Measurements from ENCODE around the gene MIOX.

MIOX gene

DNA sequence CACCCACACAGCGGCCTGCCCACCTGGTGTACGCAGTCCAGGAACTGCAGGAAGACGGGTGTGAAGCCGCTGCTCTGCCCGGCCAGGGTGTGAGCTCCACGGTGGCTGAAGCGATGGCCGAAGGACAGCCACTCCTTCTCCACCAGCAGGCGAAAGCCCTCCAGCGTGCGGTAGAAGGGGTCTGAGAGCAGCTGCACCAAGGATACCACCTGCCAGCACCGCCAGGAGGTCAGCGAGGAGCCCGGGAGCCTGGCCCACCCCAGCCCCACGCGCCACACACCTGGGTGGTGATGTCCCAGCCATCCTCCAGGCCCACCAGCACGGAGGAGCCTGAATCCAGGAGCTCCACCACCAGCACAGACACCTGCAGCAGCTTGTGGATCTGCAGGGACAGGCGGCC, 31.5 kb upstream of the MIOX start:
- no peak for DNase-seq (ENCODE audit: low read depth)

DNA sequence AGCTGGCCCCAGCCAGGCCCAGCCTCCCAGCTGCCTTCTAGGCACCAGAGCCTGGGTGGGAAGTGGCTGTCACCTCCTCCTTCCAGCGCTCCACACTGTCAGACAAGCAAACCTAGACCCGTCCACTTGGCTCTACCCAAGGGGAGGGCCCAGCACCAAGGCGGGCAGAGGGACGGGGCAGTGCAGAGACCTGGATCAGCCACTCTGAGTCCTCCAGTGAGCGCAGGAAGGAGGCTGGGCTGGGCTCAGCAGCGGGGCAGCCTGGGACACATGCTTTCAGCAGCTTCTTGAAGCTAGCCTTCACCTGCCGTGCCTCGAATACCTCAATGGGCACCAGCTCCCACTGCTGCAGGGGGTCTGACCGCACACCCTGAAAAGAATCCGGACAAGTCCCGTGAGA, 30.6 kb upstream of the MIOX start:
- no peak for DNase-seq (ENCODE audit: low read depth)

DNA sequence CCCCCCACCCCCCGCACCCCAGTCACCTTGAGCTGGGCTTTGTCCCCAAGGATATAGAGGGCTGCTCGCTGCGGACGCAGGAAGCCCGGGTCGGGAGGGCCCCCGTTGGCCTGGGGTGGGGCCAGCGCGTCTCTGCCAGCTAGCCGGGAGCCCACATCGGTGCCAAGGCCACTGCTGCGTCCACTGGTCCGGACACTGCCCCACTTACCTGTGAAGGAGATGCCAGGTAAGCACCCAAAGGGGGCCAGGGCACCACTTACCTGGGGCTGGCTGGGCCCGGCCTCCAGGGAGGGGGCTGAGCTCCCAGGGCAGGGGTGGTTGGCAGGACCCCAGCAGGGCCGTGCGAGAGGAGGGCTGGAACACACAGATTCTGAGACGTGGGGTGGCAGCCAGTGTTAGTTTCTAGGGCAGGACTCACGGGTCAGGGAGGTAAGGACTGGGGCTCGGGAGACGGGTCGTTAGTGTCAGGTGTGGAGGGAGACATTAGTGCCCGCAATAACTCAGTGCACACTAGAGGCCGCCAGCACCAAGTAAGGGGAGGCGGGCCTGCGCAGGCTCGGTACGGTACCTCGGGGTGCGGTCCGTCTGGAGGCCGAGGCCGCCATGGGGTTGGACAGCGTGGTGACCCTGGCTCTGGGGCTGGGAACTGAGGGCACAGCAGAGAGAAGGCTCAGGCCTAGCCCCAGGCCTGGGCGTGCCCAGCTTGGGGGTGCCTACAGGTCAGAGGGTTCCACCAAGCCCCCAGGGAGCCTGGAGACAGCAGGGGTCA, 30.0 kb upstream of the MIOX start:
- no peak for DNase-seq (ENCODE audit: low read depth)

DNA sequence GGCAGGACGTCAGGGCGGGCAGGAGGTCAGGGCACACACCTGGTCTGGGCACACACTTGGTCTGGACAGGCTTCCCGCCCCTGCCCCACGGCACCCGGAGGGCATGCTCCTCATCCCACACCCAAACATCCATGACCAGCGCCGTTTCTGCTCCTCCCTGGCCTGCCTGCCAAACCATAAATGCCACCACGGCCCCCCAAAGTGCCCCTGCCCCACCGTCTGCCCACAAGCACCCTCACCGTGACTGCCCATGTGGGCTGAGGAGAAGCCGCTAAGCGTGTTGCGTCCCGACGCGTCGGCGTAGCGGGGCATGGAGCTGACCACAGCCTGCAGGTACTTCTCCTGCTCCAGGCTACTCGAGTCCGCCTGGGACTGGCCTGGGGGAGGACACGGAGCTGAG, 27.6 kb upstream of the MIOX start:
- no peak for DNase-seq (ENCODE audit: low read depth)

DNA sequence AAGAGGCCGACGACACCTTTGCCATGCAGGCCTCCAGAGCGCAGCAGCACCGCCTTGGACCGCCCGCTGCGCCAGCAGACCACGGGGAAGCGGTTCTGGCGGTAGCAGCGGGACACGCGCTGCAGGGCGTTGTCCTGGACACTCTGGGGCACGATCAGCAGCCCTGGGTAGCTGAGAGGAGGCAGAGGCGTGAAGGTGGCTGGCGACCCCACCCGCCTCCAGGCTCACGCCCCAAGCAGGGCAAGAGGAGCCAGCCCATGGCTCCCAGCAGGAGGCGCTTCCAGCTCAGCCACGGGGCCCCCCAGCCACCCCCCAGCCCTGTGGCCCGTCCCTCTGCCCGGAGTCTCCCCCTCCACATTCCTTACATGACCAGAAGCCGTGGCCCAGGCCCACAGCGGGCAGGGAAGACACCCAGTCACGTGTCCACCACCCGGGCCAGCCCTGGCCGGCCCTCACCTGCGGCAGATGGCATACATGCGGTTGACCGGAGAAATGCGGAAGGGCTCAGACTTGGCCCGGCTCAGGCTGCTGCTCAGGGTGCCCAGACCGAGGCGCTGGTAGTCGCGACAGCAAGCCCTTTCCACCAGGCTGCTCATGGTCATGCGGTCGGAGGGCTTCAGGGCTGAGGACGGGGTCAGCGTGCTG, 27.0 kb upstream of the MIOX start:
- DNase-seq (ENCODE audit: low read depth), result no peak

DNA sequence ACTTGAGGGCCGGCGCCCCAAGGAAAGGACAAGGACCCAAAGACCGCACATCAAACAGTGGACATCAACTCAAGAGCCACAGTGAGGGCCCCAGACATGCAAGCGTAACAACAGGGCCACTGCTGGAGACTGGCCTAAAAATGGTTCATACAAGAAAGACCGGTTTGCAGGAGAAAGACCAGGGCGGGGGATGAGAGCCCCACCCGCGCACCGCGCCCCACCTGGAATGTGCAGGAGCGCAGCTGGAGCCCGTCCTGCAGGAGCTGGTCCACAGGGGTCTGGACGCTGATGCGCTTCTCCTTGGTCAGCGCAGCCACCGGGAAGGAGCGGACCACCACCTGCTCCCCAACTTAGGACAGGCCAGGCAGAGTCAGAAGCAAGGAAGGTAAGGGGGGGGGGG, 25.7 kb upstream of the MIOX start:
- no peak for DNase-seq (ENCODE audit: low read depth)

DNA sequence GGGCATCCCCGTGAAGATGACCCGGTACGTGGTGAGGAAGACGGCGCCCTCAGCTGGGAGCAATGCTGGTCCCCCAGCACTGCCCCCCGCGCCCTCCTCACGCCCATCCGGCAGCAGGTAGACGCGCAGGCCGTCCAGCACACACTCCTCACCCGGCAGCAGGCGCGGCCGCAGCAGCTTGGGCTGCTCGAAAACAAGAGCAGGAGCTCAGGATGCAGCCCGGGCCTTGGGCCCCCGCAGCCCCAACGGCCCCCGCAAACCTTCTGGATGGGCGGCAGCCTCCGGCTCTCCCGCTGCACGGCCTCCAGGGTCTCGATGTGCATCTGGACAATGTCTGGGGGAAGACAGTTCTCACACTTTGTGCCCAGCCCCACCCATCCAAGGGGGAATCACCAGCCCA, 25.1 kb upstream of the MIOX start:
- no peak for DNase-seq (ENCODE audit: low read depth)

DNA sequence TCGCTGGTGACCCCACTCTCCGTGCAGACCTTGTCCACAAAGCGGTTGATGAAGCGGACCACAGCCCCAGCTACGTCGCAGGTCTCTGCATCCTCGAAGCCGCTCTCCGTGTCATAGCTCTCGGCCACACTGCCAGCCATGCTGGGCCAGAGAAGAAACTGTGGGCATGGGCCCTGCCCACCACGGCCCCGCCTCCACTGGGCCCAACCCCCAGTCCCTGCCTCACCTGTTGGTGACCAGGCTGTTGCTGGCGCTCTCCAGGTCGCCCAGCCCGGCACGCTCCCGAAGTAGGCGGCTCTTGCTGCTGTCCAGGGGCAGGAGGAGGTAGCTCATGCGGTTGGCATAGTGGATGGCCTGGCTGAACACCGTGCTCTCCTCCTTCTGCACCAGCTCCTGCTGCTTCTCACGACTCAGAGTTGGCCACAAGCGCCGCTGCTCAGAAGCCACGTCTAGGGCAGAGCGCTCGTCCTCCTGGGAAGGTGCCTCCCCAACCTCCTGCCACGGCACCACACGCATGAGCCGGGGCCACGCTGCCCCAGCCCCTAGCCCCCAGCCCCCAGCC, 24.6 kb upstream of the MIOX start:
- no peak for DNase-seq (ENCODE audit: low read depth)

DNA sequence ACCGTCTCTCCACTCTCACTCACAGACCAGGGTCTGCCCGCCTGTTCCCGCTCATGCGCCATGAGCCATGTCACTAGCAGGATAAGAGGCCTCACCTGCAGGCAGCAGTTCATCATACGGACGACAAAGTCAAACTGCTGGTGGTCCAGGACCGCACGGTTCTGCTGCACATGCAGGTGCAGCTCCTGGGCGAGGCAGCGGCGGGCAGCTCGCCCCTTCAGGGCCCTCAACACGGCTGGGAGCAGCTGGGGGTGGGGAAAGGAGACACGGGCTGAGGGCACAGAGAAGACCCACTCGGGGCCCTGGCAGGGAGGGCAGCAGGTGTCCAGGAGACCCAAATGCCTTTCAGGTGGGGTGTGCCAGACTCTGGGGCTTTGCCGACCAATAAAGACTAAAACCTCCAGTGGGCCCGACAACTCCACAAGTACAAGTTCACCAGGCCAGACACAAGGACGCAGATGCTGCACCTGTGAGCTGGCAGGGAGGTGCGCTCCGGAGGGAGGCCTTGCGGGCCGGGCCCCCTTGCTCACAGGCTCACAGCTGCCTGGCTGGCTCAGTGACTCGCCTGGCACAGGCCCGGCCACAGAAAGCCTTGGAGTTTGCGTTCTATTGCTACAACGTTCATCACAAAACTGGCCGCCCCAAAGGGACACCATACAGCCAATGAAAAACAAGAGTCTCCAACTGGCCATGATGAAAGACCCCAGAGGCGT, 23.3 kb upstream of the MIOX start:
- DNase-seq (ENCODE audit: low read depth), result no peak

DNA sequence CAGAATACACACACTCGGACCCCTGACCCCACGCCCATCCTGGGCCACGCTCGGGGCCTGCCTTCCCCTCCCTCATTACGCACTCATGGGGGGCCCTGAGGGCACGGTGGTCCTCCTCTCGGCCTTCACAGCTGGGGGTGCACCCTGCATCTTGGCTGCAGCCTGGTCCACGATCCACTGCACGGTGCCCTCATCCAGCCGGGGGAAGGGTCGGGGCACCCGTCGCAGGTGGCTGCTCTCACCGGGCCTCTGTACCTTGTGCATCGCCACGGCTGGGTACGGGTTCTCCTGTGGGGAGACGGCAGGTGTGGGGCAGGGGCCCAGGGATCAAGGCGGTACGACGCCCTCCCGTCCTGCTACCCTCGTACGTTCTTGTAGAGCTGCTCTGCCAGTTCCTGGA, 22.2 kb upstream of the MIOX start:
- DNase-seq (ENCODE audit: low read depth), result no peak

DNA sequence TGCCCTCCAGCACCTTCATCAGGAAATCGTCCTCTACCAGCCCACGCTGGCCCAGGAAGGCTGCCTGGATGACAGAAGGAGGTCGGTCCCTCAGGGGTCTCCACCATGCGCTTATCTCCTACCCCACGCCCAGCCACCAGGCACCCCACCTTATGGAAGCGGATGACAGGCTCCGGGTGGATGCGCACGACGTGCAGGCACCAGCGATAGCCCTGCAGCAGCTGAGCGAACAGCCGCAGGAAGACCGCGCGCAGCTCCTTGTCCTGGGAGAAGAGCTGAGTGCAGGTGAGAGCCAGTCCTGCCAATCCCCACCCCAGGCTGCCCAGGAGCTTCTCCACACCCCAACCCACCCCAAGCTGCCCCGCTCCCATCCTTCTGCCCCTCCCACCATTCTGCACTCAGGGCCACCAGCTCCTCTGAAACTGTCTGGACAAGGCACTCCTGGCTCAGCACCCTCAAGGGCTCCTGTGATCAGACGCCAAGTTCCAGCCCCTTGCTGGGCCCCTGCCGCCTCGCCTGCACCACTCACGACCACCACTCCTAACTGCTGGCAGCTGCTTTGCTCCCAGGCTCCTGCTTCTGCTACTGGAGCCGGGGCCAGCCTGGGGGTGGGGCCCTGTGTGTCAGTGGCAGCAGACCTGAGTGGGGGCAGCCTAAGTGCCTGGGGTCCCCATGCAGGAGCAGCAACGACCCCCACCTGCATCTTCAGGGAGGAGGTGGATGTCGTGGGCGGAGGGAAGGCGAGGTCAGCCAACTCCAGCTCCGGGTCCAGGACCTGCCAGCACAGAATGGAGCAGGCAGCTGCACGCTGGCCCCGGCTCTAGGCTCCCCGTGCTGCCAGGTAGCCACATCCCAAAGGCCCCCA, 21.4 kb upstream of the MIOX start:
- DNase-seq (ENCODE audit: low read depth), result no peak

DNA sequence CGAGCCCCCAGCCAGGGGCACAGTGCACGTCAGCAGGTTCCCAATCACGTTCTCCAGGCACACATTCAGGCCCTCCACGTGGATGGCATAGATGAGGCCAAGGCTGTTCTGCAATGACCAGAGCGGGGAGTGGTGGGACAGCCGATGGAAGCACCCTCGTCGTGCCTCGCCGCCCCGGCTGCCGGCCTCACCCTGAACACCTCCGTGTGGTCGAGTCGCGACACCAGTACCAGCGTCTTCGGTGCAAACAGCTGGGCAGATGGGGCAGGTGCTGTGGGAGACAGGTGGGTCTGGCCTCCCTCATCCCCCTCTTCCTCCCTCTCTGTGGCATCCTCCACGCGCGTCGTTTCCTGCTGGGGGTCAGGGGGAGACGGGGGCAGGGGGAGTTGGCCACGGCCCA, 19.3 kb upstream of the MIOX start:
- no peak for DNase-seq (ENCODE audit: low read depth)

DNA sequence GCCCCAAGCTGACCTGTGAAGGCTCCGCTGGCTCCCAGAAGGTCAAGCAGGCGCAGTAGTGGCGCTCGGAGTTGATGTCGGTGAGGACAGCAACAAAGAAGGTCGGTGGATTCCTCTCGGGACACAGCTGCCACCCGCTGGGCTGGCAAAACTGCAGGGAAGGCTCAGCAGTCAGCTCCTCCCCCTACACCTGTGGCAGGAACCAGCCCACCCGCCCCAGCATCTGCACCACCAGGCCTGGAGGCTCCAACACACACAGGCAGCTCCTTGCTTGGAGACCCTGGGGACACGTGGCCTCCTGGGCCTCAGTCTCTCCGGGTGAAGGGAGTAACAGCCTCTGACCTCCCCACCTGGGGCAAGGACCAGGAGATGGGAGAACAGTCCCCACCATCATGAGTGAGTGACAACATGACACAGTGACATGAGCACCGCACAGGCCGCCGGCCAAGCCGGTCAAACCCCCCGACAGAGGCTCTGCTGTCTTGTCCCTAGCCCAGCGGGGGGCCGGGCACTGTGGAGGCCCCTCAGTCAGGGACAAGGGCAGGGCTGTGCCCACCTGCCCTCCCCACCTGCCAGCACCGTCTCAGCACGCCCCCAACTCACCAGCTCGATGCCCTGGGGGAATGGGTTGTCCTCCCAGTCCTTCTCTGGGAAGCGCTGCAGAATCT, 18.8 kb upstream of the MIOX start:
- no peak for DNase-seq (ENCODE audit: low read depth)

DNA sequence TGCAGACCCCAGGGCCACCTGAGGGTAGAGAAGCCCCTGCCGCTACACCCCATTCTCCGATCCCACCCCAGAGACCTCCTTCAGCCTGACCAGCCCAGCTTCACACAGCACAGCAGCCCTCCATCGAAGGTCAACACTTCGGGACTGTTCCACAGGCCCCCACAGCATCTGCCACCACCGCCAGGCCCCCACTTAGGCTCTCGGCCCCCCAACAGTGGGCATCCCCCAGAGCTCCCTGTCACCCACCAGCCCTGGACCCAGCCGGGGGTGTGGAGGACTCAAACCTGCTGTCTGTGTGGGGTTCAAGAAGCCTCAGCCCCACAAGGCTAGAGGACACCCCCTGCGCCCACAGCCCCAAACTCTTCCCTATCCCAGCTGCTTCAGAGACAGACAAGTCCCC, 18.0 kb upstream of the MIOX start:
- no peak for DNase-seq (ENCODE audit: low read depth)

DNA sequence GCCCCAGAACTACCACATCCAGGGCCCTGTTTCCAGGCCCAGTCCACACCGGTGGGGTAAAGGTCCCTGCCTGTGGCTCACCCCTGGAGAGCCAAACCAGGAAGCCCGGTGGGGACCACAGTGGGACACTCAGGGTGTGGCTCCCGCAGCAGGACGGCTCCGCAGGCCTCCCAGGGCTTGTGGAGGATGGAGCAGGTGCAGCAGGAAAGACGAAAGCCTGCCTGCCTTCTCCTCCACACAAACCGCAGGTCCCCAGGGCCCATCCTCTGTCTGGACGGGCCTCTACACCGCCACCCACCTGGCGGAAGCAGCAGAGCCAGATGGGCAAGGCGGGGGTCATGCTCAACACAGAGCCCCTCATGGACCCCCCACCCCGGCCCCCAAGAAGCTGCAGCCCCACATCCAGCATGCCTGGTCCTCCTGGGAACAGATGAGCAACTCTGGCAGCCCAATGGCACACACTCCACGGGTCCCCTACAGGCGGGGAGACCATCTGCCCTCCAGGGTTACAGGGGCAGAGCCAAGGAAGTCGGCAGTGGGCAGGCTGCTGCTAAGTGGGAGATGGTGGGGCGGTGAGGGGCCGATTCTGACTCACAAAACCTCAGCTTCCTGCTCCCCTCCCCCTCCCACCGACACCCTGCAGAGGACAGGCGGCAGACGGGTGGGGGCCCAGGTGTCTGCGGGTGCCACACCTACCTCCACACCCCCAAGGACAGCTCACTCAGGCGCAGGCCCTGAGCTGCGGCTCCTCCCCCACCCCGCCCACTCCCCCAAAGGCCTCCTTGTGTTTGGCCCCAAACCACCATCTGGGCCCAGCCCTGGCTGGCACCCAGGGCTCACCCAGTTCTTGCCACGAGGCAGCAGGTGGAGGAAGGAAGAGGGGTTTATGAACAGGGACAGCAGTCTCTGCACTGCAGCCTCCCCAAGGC, 17.0 kb upstream of the MIOX start:
- DNase-seq (ENCODE audit: low read depth), result peak; percentile 40

DNA sequence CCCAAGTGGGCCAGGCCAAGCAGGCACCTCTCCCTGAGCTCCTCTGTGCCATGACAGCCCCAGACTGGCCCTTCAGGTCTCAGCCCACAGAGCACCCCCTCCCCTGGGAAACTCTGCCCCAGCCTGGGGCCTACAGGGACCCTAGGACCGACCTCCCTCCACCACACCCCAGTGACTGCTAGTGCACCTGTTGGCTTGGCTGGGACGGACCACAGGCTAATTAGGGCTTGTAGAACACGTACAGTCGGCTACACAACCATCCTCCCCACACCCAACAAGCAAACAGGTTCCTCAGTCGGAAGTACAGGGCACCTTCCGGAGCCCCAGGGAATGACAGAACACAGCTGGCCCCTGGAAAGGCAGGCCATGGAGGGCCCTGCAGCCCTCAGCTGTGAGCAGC, 16.2 kb upstream of the MIOX start:
- DNase-seq (ENCODE audit: low read depth), result no peak

DNA sequence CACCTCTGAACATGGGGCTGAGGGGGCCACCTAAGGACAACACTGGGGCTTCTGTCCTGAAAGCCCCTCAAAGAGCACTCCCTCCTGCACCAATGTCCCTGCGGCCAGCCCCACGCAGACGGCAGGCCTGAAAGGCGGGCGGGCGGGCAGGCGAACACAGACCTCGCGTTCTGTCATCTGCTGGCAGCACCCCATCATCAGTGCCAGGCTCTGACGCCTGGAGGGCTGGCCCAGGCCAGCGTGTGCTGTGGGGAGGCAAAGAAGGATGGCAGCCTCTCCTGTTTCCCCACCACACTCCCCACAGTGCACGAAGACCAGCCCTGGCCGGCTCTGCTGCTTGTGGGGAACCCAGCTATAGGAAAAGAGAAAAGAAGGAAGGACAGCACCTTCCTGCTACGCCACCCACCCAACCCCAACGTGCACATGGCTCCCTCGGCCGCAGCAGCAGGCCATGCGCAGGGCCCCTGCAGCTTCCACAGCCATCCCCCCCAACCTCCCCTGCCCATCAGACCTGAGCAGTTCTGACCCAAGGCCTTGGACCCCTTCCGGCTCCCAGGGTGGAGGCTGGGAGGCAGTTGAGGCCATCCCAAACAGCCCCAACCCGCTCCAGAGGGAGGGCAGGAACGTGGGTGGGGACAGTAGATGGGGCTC, 15.3 kb upstream of the MIOX start:
- no peak for DNase-seq (ENCODE audit: low read depth)

DNA sequence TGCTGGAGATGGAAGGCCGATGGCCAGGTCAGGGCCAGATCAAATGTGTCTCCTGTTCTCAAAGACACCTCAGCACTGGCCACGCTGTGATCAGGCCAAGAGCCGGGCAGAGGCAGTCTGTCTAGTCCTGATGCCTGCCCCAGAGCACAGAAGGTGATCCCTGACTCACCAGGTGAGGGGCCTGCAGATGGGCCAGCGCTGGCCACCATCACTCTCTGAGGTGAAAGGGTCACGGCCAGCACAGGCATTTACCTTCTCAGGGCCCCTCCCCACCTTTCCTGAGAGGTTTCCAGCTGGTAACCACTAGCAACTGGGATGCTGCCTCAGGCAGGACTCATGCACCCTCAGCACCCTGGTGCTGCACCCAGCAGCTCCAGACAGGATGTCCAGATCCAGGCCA, 14.7 kb upstream of the MIOX start:
- no peak for DNase-seq (ENCODE audit: low read depth)

DNA sequence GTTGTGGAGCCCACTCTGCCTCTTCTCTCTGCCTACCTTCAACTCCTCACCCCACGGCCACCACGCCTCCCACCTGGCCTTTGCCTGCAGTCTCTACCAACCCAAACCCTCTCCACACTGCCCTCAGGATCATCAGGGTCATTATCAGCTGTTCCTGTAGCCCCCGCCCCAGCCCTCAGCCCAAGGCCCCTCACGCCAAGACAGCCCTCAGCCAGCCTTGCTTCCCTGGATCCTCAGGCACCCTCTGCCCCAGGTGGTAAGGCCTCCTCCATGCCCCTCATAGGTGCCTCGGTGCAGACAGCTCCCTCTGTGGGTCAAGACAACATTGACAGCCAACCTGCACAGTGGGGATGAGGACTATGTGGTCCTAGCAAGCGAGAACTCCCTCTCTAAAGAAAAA, 13.6 kb upstream of the MIOX start:
- no peak for DNase-seq (ENCODE audit: low read depth)

Data from iris pigment epithelial cell (primary cell).